Measurements from ENCODE around the gene EPS15. TPM values are rescaled to one million over a fixed set of nuclear protein-coding genes. Genes with fewer than 3 reads are reported as not detected.

EPS15 gene
- total and polyA plus RNA-seq, 9 donors: 20.9 to 84.0 (median 68.4) TPM

GRCh38 chr1:51306950-51307349 lies 212.1 kb downstream of the EPS15 start:
- 90 to 93% (median 91%) methylated on average over 5 of the region's 5 CpGs for WGBS, 3 donors
- Histone ChIP-seq H3K27me3 (no peaks in the 10 kb centered on the region), H3K9me3 (no peaks in the 10 kb centered on the region), H3K36me3 (no peaks in the 10 kb centered on the region), H3K27ac (no peak overlapping the region), H3K4me1 (ENCODE audit: insufficient read depth) (no peaks in the 10 kb centered on the region), H3K4me3 (no peak overlapping the region)
- DNase-seq: no peak
- intact Hi-C loops (cut with DNase I): loop anchor here in 1 of 4 donors (10.0 kb wide), 1 partner anchor 228 kb away; no protein-coding TSS in a partner anchor
- no peak for TF ChIP-seq POLR2A (IDR thresholded peaks at IDR 0.05)
- no peak for TF ChIP-seq EP300 (IDR thresholded peaks at IDR 0.05)
- no peak for TF ChIP-seq CTCF (IDR thresholded peaks at IDR 0.05)

GRCh38 chr1:51305371-51305823 lies 213.7 kb downstream of the EPS15 start:
- no peak overlapping the region for H3K4me3 ChIP-seq
- no peaks in the 10 kb centered on the region for H3K36me3 ChIP-seq
- intact Hi-C loops (cut with DNase I): loop anchor here in 1 of 4 donors (10.0 kb wide), 1 partner anchor 229 kb away; no protein-coding TSS in a partner anchor
- 58 to 62% (median 58%) methylated on average over 4 of the region's 4 CpGs for WGBS, 3 donors
- DNase-seq: no peak
- H3K9me3 ChIP-seq: no peaks in the 10 kb centered on the region
- TF ChIP-seq CTCF (IDR thresholded peaks at IDR 0.05): no peak
- TF ChIP-seq EP300 (IDR thresholded peaks at IDR 0.05): no peak
- TF ChIP-seq POLR2A (IDR thresholded peaks at IDR 0.05): no peak
- no peak overlapping the region for H3K27ac ChIP-seq
- H3K4me1 ChIP-seq (ENCODE audit: insufficient read depth): no peaks in the 10 kb centered on the region
- no peaks in the 10 kb centered on the region for H3K27me3 ChIP-seq

DNA sequence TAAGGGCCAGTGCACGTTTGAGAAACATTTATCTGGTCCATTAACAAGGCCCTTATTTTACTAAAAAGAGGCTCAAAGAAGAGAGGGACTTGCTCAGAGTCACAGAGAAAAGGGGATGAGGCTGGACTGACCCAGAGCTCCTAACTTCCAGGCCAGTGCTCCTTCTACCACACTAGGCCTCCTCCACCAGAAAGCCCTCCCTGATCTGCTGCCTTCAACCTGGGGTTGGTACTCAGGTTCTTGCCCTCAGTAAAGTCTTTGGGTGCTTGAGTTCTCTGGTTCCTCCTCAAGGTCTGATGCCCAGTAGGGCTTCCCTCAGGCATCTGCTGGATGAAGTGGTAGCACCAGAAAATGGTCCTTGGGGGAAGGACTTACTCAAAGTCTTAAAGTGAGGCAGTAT lies 214.7 kb downstream of the EPS15 start:
- no peak for DNase-seq
- Histone ChIP-seq H3K36me3 (no peaks in the 10 kb centered on the region), H3K9me3 (no peaks in the 10 kb centered on the region), H3K4me1 (ENCODE audit: insufficient read depth) (no peaks in the 10 kb centered on the region), H3K27ac (no peak overlapping the region), H3K27me3 (no peaks in the 10 kb centered on the region), H3K4me3 (no peak overlapping the region)
- 24 to 41% (median 32%) methylated on average over 1 of the region's 1 CpG for whole genome bisulfite sequencing, 3 donors
- TF ChIP-seq CTCF (IDR thresholded peaks at IDR 0.05): no peak
- no peak for TF ChIP-seq POLR2A (IDR thresholded peaks at IDR 0.05)
- TF ChIP-seq EP300 (IDR thresholded peaks at IDR 0.05): no peak
- intact Hi-C loops (cut with DNase I): loop anchor here in 1 of 4 donors (10.0 kb wide), 1 partner anchor 230 kb away; no protein-coding TSS in a partner anchor

Small RNA genes lying within 50 kb of the gene (small RNA-seq; reads per million reads assigned to genes)
- not detected for gene RNU6-1281P
- gene RNU6-877P: not detected

Other genes starting within 250 kb of the EPS15 start
- 10 to 100 TPM in 1 of 7 donors, 1 to 10 TPM in 1, under 1 TPM in 5; 0.28 to 10.7 (median 0.62) TPM for gene TTC39A, start 188.7 kb downstream of the EPS15 start, total RNA-seq
- 1 to 10 TPM in 1 of 2 donors, under 1 TPM in 1; 0.47 to 1.2 TPM for gene TTC39A, start 188.7 kb downstream of the EPS15 start, polyA plus RNA-seq
- gene OSBPL9, start 97.8 kb upstream of the EPS15 start, total RNA-seq: 10 to 100 TPM; 53.1 to 92.4 (median 72.6) TPM
- 10 to 100 TPM; 65.3 to 73.1 TPM for gene OSBPL9, start 97.8 kb upstream of the EPS15 start, polyA plus RNA-seq

Measured in ovary (tissue), 9 donors.